A673 (cell line): ENCODE results near the gene CLDN7.

Experiments
- CTCF ChIP-seq: fragments of 300-800, 200-600 bp; sonication (generic); conservative IDR thresholded peaks from 2 replicates; pipeline ENCODE4 v1.5.1; 2017; ENCODE audit warnings: low read depth, mild to moderate bottlenecking, antibody characterized with exemption, low read length, moderate library complexity, mixed read lengths
- EZH2 ChIP-seq: fragments of 200-600 bp; sonication (generic); IDR thresholded peaks from 2 replicates; pipeline ENCODE4 v1.6.1; 2017; ENCODE audit warnings: borderline replicate concordance, low read depth, mild to moderate bottlenecking, mixed read lengths, antibody characterized with exemption, low read length; ENCODE audit not compliant: poor library complexity, severe bottlenecking

- TF ChIP-seq CTCF (no peak), EZH2 (no peak)
Measured at GRCh38 chr17:7258731-7259554, 3.3 kb downstream of the CLDN7 start.
